ENCODE data around the gene LMOD1.
A peak's percentile ranks its signal among the peaks of the same experiment; 100 is the strongest.
"Not testable (repeated sequence)": the region's sequence is repeated elsewhere in the genome, so short reads cannot be mapped to it uniquely, and the experiment has no call there.

LMOD1 gene

DNA sequence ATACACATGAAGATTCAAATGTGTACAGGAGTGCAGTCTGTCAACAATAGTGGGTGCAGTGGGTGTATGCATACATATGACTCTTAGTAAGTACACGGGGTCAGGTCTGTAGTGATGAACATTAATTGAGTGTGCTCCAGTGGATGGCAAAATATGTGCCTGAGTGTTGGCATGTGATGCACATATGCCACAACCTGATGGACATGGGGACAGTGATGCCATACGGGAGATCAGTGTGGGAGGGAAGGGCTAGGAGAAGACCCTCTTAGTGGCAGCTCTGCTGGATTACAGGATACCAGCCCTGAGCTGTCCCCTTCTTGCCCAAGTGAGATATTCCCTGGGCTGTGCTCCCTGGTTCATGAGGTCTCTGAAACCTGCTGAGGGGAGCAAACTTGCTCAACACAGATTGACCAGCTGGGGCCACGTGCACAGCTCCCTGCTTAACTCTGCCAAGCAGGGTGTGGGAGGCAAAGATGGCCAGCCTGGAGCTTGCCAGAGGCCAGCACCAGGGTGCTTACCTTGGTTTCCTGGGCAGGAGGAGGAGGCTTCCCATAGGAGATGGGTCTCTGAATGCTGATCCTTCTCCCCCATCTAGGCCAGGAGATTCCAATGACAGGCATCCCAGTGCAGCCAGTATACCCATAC, 55.4 kb downstream of the LMOD1 start:
- no peak for DNase-seq

DNA sequence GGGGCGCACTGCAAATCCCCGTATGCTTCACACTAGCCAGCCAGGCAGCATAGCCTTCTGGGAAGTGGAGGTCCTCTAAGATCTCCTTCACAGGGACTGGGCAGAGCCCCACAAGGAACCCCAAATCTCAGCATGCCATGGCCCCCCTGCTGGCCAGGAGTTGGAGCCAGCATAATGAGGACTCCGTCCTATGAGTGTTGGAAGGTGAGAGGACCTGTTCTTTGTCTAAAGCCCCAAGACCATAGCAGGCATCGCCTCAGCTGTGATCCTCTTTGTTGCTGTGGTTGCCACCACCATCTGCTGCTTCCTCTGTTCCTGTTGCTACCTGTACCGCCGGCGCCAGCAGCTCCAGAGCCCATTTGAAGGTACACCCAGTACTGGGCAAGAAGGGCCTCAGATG, 56.1 kb downstream of the LMOD1 start:
- no peak for DNase-seq

DNA sequence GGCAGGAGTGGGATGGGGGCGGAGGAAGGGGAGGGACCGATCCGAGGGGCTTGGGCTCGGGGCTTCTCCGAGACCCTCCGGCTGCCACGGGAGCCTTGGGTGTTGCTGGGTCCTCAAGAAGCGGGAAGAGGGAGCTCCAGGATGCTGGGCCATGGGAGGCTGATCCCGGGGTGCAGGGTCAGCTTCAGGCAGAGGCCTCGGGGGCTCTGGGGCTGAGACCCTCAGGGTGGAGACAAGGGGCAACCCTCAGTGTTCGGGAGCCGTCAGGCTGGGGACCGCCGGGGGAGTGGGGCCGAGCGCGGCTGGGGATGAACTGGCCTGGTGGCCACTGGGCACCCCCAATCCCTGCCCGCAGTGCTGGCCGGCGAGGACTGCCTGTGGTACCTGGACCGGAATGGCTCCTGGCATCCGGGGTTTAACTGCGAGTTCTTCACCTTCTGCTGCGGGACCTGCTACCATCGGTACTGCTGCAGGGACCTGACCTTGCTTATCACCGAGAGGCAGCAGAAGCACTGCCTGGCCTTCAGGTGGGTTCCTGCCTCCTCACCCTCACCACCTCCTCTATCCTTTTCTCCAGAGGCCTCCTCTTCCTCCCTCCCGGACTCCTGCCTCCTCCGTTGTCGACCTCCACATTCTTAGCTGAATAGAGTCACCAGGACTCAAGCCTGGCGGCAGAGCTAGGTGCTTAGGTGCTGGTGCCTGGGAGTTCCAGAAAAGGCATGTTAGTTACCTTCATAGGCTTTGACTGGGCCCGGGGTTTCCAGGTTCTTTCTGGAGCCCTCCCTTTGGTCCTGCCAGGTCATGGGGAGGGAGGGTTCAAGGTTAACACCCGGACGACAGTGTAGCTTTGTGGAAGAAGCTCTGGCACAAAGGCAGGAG, 57.0 kb downstream of the LMOD1 start:
- no peak for DNase-seq

DNA sequence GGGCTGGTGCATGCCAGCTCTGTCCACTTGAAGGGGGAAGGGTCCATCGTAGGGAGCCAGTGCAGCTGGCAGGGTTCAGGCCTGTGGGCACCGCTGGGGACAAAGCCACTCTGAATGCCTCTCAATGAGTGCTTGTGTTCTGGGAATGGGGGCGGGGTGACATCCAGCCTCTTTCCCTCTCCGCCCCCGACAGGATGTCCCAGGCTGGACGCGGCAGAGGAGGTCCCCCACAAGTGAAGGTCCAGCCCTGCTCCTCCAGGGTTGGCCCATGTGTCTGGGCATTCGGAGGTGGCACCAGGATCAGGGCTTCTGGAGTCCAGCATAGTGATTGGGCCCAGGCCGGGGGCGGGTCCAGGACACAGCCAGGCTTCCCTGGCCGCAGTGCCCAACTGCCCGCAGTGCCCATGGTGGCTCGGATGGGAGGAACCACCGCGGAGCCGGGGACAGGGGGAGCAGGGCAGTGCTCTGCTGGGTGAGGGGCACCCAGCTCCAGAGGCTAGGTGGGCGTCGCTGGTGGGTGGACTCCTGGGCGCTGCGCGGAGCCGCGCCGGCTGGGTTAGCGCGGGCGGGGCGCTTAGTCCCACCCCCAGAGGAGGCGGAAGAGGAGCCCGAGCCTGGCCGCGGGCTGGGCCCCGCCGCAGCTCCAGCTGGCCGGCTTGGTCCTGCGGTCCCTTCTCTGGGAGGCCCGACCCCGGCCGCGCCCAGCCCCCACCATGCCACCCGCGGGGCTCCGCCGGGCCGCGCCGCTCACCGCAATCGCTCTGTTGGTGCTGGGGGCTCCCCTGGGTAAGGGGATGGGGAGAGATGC, 57.9 kb downstream of the LMOD1 start, which contains the start of gene SHISA4:
Gene SHISA4 (plus strand): TSS at position 617 of the 808 bp plus-strand sequence. CDS start 97 bp downstream, at position 714.
- no peak for DNase-seq

DNA sequence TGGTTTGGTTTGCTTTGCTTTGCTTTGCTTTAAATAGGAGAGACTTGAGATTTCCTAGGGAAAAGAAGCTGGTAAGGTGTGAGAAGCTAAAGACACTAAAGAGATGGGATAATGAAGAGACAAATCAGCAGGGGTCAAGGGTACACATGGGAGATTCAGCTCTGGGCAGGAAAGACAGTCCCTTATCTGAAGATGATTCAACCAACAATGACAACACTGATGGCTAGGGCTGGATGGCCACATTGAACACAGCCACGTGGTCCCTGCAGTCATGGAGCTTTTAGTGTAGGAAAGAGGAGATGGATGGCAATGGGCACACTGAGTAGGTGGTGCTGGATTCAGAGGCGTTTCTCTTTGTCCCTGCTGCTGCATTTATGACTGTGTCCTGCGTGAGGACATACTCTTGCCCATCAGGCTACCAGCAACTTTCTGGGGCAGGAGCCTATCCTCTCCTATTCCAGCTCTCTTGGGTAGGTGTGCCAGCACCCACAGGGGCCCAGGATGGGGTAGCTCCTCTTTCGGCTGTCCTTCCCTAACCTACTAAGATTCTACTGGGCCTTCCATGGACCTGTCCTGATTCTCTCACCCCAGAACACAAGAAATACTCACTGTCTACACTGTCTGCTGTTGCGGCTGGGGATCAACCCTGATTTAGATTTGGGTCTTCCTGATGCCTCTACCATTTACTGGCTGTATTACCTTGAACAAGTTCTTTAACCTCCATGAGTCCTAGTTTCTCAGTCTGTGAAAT, 59.1 kb downstream of the LMOD1 start:
- no peak for DNase-seq

DNA sequence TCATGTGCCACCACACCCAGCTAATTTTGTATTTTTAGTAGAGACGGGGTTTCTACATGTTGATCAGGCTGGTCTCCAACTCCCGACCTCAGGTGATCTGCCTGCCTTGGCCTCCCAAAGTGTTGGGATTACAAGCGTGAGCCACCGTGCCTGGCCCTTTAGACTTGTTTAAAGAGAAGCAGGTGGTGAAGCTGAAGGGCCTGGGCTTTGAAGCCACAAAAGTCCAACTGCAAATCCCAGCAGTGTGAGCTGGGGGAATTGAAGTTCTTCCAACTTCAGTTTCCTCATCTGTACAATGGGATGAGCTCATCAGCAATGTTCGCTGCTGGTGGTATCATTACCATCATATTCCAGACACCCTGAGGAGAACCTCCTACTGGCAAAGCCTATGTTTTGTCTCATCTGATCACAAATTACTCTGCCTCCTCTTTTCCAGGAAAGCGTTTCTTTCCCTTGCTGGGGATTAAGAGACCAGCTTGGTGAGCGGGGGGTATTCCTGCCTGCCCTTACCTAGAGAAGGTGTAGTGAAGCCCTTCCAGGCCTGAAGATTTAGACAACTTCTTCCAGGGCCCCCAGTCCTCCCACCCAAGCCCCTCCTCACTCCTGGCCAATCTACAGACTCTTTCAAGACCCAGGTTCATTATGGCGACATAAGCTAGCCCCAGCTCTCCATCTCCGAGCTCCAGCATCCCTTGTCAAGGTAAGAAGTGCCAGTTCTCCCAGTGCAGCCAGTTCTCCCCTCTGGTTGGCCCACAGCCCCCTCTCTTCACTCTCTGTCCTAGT, 60.1 kb downstream of the LMOD1 start:
- no peak for DNase-seq

DNA sequence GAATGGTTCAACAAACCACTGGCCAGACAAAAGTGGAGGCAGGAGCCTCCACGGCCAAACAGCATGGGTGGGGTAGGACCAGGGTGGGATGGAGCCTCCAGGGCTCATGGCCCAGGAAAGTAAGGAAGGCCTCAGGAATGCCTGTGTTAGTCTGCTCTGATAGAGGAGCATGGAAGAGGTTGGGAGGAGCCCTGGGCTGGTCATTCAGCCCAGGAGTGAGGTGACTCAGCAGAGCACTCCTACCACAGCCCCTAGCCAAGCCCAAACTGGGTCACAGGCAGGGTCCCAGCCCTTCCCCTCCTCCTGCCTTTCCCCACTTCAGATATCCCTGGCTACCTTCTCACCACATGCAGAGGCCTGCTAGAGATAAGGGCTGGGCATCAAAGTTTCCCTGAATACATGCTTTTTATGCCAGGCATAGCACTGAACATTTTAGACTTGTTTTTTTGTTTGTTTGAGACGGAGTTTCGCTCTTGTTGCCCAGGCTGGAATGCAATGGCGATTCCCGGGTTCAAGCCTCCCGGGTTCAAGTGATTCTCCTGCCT, 60.7 kb downstream of the LMOD1 start:
- no peak for DNase-seq

DNA sequence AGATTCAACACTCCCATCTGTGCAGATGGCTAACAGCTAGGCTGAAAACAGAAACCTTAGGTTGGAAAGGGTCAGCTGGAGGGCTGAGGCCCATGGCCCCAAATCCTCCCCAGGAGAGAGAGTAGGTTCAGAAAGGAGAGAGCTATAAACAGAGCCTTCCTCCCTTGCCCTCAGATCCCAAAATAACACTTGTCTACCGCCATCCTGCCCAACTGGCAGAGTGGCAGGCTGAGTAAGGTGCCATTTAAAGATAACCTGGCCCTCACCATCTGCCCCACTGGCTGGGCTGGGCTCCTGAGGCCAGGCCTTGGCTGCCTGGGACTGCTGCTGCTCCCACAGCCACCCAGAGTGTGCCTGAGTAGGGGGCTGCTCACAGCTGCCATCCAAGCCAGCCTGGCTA, 61.9 kb downstream of the LMOD1 start:
- DNase-seq: no peak

DNA sequence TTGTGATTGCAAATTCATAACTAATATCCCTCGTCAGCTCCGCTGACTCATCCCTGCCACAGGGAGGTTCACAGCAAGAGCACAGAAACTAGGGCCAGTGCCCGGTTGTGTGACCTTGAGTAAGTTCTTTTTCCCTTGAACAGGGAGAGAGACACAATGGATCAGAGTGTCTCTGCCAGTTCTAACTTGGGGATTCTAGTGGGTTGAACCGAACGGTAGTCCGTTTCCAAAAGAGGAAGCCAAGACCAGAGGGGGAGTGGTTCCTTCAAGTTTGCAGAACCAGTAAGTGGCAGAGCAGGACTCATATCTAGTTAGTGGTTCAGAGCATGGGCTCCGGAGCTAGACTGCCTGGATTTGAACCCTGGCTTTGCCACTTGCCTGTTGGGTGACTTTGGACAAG, 62.6 kb downstream of the LMOD1 start:
- DNase-seq: no peak

DNA sequence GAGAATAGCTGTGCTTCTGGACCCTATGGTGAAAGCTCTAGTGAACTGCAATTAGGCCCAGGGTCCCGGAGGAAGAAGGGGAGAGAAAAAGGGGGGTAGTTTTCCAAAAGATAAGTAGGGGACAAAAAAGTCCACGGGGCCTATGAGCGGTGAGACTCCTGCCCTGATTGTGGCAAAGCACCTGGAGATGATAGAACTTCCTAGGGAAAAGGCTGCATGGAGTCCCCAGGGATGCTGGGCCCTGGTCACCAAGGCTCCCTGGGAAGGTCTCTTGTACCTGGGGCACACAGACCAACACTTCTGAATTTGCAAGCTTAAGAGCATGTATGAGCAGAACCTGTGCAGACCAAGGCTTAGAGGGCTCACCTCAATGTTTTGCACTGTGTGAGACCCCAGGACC, 63.1 kb downstream of the LMOD1 start:
- no peak for DNase-seq

DNA sequence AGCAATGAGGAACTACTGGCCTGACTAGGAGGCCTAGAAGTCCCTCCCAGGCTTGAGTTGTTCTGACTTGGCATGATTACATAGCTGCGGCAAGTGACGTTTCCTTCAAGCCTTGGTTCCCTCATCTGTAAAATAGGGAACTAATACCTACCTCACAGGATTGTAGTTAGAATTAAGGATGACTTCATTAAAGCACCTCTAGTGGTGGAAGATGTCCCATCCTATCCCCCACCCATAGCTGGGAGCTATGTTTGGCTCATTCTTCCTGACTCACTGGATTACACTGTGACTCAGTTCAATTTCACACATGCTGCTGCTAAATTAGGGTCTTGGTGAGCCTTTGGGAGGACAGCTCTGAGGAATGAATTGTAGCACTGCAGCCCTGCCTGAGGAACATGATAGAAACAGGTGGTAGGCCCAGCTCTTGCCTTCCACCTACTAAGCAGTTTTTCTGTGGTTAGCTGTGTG, 63.6 kb downstream of the LMOD1 start:
- DNase-seq: no peak

DNA sequence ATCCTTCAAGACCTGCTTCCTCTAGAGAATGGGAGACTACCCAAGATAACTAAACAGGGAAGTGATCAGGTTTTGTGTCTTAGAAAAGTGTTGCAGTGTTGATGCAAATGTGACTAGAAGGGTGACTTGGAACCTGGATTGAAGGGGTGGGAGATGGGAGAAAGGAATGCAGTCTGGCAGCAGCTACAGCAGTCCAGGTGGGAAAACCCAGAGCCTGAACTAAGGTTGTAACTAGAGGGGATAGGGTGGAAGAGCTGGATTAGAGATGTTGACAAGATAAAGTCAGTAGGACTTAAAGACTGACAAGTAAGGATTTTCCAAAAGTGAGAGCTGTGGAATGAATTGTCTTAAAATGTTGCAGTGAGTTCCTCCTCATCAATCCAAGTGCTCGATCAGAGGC, 64.7 kb downstream of the LMOD1 start:
- no peak for DNase-seq

DNA sequence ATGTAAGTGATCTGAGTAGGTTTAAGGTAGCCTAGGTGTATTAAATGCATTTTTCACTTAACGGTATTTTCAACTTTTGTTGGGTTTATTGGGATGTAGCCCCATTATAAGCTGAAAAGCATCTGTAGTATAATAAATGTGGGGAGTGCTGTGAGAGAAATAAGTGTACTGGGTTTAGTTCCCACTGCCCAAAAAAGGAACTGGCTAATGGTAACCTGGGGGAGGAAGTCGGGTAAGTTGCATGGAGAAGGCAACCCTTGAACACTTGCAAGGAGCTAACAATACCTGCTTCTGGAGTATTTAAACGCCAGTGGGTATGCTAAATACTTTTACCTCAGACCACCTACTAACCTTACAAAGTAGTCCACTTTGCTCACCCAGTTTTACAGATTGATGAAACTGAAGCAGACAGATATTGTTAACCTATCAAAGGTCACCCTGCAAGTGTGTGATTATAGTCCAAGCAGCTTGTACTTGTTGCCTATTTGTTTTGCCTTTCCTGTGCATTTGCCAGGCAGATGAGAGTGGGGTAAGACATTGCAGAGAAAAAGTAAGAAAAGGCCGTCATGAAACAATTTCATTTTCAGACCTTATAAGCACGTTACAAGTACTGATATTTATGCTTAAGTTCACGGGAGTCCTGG, 65.3 kb downstream of the LMOD1 start:
- no peak for DNase-seq

DNA sequence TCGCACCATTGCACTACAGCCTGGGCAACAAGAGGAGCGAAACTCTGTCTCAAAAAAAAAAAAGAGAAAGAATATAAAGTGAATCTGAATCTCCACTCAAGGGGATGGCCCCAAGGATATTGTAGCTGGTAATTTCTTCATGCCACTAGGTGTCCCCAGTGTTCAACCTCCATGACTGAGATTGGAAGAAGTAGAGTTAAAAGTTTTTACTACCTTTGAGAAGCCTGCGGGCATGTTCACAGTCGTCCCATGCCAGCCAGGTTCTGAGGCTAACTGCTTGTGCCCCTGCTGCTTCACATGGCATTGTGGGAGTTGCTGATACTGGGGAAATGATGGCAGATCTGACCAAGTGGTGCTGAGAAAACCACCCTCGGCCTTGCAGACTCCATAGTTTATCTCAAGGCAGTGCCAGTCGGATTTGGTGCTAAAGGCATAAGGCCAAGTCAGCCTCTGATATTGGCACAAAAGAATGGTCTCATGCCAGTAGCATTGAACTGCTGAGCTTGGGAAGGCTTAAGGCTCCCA, 68.4 kb downstream of the LMOD1 start:
- DNase-seq: peak; percentile 44

DNA sequence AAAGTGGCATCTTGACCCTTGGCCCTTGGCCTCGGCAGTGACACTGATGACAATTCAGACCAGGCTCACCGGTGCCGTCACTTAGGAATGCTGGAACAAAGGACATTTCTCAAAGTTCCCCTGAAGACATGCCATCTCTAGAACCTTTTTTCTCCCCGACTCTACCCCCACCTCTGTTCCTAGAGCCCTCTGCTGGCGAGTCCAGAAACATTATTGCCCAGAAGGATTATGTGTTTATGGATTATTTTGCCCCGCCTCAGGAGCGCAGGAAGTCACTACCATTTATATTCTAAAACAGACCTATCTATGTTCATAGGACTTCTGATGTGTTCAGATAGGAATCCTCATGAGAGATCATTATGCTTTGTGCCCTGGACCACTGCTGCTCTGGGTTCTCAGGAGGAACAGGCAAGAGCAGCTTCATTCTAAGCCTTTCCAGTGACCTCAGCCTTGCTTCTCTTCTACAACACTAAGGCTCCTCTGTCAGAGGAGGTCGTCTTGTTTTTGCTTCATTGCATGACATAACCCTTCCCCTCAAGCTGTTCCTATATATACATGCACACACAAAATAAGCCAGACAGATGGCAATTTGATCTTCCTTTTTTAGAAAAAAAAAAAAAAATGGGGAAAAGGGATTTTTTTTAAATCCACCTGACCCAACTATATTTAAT, 70.1 kb downstream of the LMOD1 start:
- DNase-seq: peak; percentile 78

DNA sequence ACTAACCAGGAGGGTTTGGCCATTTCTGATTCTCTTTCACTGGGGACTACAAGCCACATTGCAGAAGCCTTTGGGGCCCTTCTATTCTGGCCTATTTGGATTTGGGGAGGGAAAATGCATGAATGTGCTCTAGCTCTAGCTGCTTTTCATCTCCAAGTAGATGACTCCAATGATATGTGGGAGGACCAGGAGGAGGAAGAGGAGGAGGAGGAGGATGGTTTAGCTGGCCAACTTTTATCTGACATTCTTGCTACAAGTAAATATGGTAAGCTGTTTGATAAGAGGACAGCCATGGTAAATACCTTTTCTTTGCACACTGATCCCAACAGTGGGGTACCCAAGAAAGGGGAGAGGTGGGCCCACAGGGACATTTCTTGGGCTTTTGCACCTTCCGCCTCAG, 71.7 kb downstream of the LMOD1 start:
- no peak for DNase-seq

DNA sequence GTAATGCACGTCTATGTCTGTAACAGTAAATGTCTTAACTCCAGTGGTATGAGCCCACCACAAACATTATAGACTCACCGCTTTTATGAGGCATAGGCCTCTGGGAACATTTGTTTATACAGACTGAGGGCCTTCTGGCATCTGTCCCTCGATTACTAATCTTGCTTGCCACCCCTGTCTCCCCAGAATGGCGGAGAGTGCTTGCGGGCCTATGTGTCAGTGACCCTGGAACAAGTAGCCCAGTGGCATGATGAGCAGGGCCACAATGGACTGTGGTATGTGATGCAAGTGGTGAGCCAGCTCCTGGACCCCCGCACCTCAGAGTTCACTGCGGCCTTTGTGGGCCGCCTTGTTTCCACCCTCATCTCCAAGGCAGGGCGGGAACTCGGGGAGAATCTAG, 76.0 kb downstream of the LMOD1 start:
- DNase-seq: no peak

DNA sequence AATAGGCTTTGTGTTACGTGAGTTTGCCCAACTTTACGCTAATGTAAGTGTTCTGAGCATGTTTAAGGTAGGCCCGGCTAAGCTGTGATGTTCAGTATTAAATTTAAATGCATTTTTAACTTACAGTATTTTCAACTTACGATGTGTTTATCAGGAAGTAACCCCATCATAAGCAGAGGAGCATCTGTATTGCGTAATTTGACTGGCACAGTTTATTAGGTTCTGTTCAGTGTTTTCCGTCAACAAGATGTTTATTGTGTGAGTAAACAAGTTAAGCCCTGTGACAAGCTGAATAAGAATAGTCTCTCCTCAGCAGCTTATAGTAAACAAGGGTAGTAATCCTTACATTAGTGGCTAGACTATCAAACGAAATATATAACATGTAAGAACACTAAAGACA, 84.9 kb downstream of the LMOD1 start:
- no peak for DNase-seq

DNA sequence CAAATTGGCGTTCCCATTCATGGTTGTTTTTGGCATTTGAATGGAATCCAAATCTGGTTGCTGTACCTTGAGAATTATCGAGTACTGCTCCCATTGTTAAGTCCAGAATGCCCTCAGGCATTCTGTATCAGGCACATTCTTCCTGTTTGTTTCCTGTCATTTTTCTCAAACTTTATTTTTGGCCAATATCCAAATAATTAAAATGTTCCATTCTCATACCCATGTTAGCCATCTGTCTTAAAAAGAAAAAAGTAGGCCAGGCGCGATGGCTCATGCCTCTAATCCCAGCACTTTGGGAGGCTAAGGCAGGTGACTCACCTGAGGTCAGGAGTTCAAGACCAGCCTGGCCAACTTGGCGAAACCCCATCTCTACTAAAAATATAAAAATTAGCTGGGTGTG, 86.9 kb downstream of the LMOD1 start:
- no peak for DNase-seq

DNA sequence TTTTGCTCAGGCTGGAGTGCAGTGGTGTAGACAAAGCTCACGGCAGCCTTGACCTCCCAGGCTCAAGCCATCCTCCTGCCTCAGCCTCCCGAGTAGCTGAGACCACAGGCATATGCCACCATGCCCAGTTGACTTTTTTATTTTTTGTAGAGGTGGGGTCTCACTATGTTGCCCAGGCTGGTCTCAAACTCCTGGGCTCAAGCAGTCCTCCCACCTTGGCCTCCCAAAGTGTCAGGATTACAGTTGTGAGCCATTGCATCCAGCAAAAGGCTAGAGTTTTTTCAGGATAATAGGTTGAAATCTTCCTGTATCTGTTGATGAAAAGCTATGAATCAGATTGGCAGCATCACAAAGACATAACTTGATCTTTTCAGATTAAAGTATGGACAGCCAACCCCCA, 89.6 kb downstream of the LMOD1 start:
- DNase-seq: not testable (repeated sequence)

Data from NCI-H1694 (cell line).